H54 (cell line): Measurements from ENCODE around the gene CDKAL1.
"Not testable (repeated sequence)": the region's sequence is repeated elsewhere in the genome, so short reads cannot be mapped to it uniquely, and the experiment has no call there.

Experiments
- DNase-seq: peaks from one replicate; pipeline ENCODE4 v3.0.0; 2011; ENCODE audit warnings: low spot score, mixed read lengths; ENCODE audit not compliant: insufficient read length
- FAIRE-seq: peaks from 3 replicates; lab custom pipeline; 2011; peaks lifted over from hg19 to GRCh38; lab: Jason Lieb, UNC
- POLR2A ChIP-seq: IDR thresholded peaks from 2 replicates; pipeline ENCODE4 v1.6.1; 2011; ENCODE audit warnings: low read depth, mild to moderate bottlenecking, low read length

The CDKAL1 gene

GRCh38 chr6:20538131-20538662 lies 3.9 kb downstream of the CDKAL1 start:
- DNase-seq (no peak), FAIRE-seq (no peak)
- no peak for TF ChIP-seq POLR2A

- FAIRE-seq: no peak
- DNase-seq: no peak
- TF ChIP-seq POLR2A: no peak
These were observed 4.7 kb downstream of the CDKAL1 start for GRCh38 chr6:20538907-20539306.

- no peak for TF ChIP-seq POLR2A
- no peak for FAIRE-seq
- DNase-seq: no peak
These were observed 5.1 kb downstream of the CDKAL1 start for GRCh38 chr6:20539387-20539786.

GRCh38 chr6:20540683-20541082 lies 6.4 kb downstream of the CDKAL1 start:
- FAIRE-seq (no peak), DNase-seq (no peak)
- TF ChIP-seq POLR2A: no peak

GRCh38 chr6:20541382-20541781 lies 7.1 kb downstream of the CDKAL1 start:
- DNase-seq (no peak), FAIRE-seq (no peak)
- TF ChIP-seq POLR2A: no peak

GRCh38 chr6:20542927-20543602 lies 8.8 kb downstream of the CDKAL1 start:
- peak; percentile 86 for FAIRE-seq
- TF ChIP-seq POLR2A: no peak
- no peak for DNase-seq

GRCh38 chr6:20548264-20548663 lies 14.0 kb downstream of the CDKAL1 start:
- no peak for DNase-seq
- no peak for TF ChIP-seq POLR2A
- FAIRE-seq: no peak

- not testable (repeated sequence) for DNase-seq
These were observed 15.1 kb downstream of the CDKAL1 start for GRCh38 chr6:20549398-20549797.

GRCh38 chr6:20554326-20554725 lies 20.1 kb downstream of the CDKAL1 start:
- FAIRE-seq: no peak
- no peak for TF ChIP-seq POLR2A
- DNase-seq: no peak

More at GRCh38 chr6:20549398-20549797, 15.1 kb downstream of the CDKAL1 start:
- not testable (repeated sequence) for FAIRE-seq

- FAIRE-seq (no peak), DNase-seq (no peak)
- TF ChIP-seq POLR2A: no peak
These were observed 20.6 kb downstream of the CDKAL1 start for GRCh38 chr6:20554817-20555216.

- no peak for DNase-seq
- FAIRE-seq: no peak
- no peak for TF ChIP-seq POLR2A
These were observed 25.8 kb downstream of the CDKAL1 start for GRCh38 chr6:20559924-20560551.

GRCh38 chr6:20563377-20563776 lies 29.1 kb downstream of the CDKAL1 start:
- FAIRE-seq (no peak), DNase-seq (no peak)
- no peak for TF ChIP-seq POLR2A

GRCh38 chr6:20564269-20564668 lies 30.0 kb downstream of the CDKAL1 start:
- FAIRE-seq: peak; percentile 43
- no peak for TF ChIP-seq POLR2A
- no peak for DNase-seq

GRCh38 chr6:20564777-20565176 lies 30.5 kb downstream of the CDKAL1 start:
- DNase-seq (no peak), FAIRE-seq (no peak)
- no peak for TF ChIP-seq POLR2A

GRCh38 chr6:20565342-20565741 lies 31.1 kb downstream of the CDKAL1 start:
- no peak for TF ChIP-seq POLR2A
- DNase-seq (no peak), FAIRE-seq (no peak)
